Measurements from ENCODE around the gene BCHE.
"Not testable (repeated sequence)": the region's sequence is repeated elsewhere in the genome, so short reads cannot be mapped to it uniquely, and the experiment has no call there.

The BCHE gene

DNA sequence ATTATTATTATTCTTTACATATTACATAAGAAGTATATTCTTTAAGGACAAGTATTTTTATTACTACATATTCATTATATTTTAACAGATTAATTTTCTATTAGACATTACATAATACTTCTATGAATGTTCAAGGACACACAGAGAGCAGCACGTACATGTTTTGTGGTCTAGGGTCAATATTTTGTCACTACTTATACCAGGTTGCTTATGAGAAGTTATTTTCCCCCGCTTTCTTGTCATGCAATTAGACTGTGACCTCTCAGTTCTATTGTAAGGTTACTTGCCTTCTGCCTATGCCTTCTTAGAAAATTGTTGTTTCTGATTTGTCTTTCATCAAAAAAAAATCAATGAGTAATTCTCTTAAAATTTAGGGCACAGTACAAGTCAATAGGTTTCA is 21.5 kb downstream of the BCHE start:
- DNase-seq: no peak

DNA sequence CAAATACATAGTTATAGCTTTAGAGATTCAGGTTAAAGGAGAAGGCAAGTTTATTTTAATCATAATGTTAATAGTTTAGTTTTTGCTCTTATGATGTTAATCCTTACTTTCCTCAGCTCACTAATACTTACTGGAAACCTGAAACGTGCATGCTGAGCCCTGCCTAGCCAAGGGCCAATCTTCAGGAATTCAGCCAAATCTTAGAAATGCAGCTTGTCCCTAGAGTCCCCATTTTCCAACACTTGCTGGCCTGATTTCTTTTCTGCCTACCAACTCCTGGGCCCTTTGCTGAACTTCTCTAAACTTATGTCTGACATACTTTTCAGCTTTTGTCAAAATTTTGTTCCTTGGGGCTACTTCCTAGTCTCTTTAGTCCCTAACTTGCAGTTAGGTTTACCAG is 22.8 kb downstream of the BCHE start:
- DNase-seq: no peak

- not testable (repeated sequence) for DNase-seq
Observed at GRCh38 chr3:165807937-165808336, 29.3 kb downstream of the BCHE start.

- peak; percentile 14 to 44 for DNase-seq
Observed at GRCh38 chr3:165805946-165806561, 31.2 kb downstream of the BCHE start.

- no peak for DNase-seq
Observed at GRCh38 chr3:165803471-165803870, 33.8 kb downstream of the BCHE start.

DNA sequence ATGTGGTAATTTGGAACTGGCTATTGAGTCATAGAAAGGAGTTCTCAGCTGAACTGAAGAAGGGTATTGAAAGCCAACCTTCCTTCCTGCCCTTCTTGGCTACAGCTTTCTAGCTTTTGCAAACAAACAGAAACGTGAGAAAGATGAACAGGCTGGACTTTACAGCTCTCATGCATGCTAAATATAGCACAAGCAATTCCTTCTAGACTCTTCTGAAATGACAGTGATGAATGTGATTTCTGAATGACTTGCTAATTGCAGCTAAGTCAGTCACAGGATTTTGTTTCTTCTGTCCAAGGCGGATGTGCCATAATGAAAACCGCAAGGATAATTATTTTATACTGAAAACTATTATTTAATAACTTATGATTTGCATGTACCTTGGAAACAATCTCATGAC is 36.3 kb downstream of the BCHE start:
- no peak for DNase-seq

- DNase-seq: no peak
Observed at GRCh38 chr3:165799026-165799425, 38.2 kb downstream of the BCHE start.

DNA sequence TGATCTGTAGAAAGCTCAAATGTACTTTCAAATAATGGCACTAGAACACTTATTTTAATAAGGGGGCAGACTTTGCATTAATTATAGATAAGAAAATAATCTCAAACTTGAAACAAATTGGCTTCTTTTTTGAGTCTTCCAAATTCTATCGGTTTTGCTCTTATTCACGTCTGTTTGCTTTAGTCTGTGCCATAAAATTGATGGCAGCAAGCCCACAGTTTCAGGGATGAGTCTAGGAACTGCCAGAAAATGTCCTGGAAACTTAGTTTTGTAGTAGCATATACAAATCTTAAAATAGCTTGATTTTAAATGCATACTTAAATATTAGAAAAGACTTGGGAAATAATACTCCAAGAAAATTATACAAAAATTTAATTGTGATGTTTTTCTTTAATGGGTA is 39.7 kb downstream of the BCHE start:
- DNase-seq: no peak

GRCh38 chr3:165796701-165797100 is 40.5 kb downstream of the BCHE start:
- no peak for DNase-seq

GRCh38 chr3:165788531-165788930 is 48.7 kb downstream of the BCHE start:
- no peak for DNase-seq

GRCh38 chr3:165786013-165786412 is 51.2 kb downstream of the BCHE start:
- no peak for DNase-seq

GRCh38 chr3:165784337-165784736 is 52.9 kb downstream of the BCHE start:
- DNase-seq: no peak

DNA sequence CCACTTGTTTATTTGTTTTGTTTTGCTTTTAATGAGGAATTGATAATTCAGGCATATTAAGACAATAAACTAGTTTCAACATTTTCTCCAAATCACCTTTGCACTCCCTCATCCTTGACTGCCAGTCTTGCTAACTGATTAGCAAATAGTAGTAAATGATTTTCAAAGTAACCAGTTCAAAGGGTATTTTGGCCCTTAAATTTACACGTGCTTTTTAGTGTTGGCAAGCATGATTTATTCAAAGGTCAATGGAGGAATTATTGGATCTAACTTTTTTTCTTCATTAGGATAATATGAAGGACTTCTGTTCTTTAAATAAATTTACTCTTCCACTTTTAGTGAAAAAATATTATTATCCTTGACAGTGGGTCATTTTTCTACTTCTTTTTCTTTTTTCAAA is 53.8 kb downstream of the BCHE start:
- DNase-seq: no peak

- DNase-seq: no peak
Observed at GRCh38 chr3:165778891-165779290, 58.3 kb downstream of the BCHE start.

DNA sequence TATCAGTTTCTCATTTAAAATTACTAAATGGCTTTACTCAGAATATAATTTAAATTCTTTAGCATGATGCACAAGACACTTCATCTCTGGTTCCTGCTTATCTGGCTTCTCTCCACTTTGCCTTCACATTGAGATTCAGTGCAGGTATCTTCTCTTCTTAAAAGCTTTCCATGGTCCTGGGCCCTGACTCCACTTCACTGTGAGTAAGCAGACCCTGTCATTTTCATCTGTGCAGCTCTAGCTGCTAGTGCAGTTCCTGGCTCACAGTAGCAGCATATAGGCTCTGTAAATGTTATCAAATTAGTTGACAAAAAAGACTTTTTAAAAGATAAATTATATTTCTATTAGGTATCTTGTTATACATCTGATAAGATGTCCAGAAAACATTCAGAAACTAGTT is 58.8 kb downstream of the BCHE start:
- no peak for DNase-seq

GRCh38 chr3:165775824-165776223 is 61.4 kb downstream of the BCHE start:
- no peak for DNase-seq

DNA sequence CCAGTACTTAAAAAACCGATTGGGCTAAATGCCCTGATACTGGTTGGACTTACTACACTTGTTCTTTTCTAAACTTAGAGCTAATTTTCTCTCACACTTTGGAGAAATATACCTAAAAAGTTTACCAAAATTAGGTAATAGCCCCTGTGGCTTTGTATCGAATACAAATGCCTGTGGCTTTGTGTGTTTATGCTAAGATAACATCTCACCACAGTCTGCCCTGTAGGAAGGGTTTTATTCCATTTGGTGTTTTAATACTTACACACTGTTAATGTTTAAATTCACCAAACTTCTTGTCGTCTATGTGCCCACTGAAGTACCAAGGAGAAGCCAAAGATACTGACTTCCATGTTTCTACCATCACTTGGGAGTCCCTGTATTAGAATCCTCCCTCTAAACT is 66.4 kb downstream of the BCHE start:
- DNase-seq: no peak

DNA sequence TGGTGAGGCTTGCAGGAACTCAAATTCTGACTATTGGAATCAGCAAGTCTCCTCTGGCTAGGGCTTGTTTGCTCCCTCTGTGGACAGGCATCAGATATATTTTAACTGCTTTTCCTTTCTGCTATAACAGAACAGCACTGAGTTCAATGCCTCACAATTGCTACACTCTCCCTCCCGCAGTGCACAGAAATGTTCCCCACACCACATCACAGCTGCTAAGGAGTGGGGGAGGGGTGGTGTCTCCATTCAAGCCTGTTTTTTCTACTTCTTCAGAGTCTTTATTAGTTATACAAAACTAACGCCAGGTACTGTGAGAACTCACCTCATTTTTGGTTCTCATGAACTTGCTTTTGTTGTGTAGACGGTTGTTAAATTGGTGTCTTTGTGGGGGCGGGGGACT is 68.5 kb downstream of the BCHE start:
- DNase-seq: no peak

GRCh38 chr3:165759041-165759440 is 78.2 kb downstream of the BCHE start:
- no peak for DNase-seq

DNA sequence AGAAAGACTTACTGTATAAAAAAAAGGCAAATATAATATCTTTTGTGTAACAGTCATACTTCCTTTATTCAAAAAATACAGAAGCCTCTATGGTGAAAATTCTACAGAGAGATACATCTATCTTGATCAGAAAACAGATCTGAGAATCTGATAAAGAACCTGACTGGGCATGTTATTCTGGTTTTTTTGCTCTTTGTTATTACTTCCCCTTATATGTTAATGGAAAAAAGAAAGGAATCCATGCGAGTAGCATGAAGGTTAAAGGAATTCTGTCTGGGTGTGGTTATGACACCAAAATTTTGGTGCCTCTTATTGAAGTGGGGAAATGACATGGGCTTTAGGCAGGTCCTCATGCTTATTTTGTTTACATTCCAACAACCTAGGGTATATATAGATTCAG is 81.7 kb downstream of the BCHE start:
- no peak for DNase-seq

- no peak for DNase-seq
Observed at GRCh38 chr3:165754219-165755007, 82.8 kb downstream of the BCHE start.

DNA sequence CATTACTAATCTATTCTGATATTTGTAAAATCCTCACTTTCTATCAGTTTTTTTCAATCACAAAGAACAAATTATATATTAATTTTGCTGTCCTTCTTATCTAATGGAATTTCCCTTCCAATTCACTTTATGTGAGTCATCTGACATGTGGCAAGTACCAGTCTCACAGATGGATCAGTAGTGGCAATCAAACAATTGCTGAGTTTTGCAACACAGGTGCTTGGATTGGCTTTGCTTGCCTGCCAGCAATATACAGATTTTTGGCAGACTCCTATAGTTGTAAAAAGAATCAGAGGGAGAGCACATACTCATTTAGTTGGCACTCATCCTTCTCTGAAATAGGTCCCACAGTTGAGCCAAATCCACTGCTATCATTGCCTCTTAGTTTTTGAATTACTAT is 83.7 kb downstream of the BCHE start:
- peak in 1 of 2 experiments; percentile 45 for DNase-seq

- DNase-seq: no peak
Observed at GRCh38 chr3:165751637-165752036, 85.6 kb downstream of the BCHE start.

DNA sequence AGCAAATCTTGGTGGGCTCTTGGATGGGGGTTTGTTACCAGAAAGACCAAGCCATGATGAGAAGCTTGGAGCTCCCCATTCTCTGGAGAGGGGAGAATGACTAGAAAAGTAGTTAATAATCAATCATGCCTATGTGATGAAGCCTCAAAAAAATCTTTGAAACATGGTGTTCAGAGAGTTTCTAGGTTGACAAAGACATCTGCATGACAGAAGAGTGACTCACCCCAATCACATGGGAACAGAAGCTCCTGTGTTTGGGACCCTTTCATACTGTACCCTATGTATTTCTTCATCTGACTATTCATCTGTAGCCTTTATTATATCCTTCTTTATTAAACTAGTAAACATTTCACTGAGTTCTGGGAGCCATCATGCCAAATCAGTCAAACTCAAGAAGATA is 87.4 kb downstream of the BCHE start:
- no peak for DNase-seq

- no peak for DNase-seq
Observed at GRCh38 chr3:165749241-165749640, 88.0 kb downstream of the BCHE start.

Measured in NCI-H2081 (cell line).